ENCODE data around the gene MROH2B.

The MROH2B gene

GRCh38 chr5:41012318-41012717 lies 58.8 kb downstream of the MROH2B start:
- no peak for DNase-seq

DNA sequence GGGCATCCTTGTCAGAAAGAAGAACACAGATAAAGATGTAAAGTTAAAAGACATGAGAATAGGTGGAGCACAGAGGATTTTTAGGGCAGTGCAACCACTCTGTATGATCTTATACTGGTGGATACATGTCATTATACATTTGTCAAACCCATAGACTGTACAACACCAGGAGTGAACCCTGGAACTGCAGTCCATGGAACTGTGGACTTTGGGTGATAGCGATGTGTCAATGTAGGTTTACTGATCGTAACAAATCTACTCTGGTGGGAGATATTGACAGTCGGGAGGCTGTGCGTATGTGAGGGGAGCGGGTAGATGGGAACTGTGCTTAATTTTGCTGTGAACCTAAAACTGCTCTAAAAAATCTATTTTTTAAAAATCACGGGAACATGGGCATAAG lies 60.6 kb downstream of the MROH2B start:
- DNase-seq: no peak

DNA sequence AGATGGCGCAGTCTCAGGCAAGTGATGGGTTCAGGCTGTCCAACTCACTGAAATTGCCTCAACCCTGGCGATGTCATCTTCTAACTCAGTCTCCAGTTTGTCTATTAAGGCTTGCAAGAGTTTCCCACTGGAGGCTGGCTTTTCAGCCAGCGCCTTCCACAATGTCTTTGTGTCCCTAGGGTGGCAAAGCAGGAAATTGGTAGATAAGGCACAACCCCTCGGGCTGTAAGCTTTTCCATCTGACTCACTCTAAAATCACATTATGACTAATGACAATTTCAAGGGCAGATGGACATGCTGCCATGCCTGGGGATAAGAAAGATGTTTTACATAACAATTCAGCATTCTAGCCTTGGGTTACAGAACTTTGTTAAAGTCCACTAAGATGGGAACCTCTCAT lies 61.9 kb downstream of the MROH2B start:
- DNase-seq: no peak

DNA sequence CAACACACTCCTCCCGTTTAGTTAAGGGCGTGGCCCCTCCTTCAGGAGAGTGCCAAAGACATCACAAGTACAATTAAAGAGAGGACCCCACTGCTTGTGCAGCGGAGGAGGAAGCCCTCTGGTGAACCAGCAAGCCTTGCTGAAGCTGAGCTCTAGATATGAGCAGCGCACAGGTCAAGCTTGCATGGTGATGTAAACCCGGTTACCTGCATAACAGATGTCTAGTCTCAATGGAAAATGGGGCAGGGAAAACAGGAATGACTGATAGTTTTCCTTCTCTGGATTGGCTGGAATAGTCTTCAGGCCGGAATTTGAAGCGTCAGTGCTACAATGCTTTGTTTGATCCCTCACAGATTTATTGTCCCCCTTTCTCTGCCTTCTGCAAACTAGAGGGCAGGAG lies 66.2 kb downstream of the MROH2B start:
- DNase-seq: no peak

GRCh38 chr5:41003670-41004376 lies 67.3 kb downstream of the MROH2B start:
- no peak for DNase-seq

DNA sequence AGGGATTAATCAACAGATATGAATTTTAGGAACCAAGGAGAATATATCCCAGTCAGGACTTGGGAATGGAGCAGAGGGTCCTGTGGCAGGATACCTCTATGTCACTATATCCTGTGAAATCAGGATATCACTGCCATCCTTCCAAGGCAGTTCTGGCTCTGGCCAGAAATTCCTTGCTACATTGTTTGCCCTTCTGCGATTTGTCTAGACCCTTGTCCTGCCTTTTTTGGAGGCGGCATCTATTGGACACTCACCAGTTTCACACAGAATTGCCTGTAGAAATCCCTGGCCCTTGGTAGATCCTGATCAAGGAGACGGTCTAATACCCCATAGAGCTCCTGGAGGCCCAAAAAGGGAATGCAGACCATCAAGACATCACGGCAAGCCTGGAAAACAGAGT lies 71.2 kb downstream of the MROH2B start:
- no peak for DNase-seq

DNA sequence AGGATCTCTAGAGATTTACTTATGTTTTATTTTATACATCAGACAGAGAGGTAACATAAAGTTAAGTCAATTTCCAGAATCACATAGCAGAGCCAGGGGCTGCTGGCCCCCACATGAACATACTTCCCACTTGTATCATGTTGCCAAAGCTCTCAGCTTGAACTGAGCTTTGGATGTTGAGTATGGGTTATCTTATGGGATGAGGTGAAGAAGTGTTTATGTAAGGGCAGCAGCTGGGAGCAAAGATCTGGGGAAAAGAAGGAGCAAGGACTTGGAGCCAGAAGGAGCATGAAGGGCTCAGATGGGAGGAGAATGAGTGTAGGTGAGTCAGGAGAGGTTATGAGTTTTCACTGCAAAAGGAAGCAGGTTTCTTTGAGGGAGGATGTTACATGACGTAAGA lies 72.0 kb downstream of the MROH2B start:
- no peak for DNase-seq

DNA sequence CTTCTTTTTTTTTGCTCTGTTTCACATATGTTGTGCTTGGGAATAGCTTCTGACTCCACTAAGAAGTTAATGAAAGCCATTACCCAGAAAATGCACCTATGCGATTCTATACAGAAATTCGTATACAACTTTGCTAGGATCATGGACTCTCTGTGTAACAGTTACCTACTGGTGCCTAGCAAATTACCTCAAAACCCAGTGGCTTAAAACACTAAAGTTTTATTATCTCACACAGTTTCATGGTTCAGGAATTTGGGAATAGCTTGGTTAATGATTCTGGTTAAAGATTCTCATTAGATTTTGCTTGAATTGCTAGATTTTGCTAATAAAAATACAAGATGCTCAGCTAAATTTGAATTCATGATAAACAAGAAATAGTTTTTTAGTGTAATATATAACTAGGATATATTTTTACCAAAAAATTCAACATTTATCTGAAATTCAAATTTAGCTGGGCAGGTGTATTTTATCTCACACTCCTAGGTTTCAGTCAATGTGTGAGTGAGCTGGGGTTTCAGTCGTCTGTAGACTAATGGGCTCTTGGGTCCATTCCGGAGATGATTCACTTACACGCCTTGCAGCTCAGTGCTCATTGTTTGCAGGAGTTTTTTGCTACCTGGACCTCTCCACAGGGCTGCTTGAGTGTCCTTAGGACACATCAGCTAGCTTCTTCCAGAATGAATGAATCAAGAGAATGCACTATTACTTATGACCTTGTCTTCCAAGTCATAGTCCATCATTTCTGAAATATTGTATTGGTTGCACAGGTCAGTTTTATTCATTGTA lies 75.1 kb downstream of the MROH2B start:
- DNase-seq: no peak

DNA sequence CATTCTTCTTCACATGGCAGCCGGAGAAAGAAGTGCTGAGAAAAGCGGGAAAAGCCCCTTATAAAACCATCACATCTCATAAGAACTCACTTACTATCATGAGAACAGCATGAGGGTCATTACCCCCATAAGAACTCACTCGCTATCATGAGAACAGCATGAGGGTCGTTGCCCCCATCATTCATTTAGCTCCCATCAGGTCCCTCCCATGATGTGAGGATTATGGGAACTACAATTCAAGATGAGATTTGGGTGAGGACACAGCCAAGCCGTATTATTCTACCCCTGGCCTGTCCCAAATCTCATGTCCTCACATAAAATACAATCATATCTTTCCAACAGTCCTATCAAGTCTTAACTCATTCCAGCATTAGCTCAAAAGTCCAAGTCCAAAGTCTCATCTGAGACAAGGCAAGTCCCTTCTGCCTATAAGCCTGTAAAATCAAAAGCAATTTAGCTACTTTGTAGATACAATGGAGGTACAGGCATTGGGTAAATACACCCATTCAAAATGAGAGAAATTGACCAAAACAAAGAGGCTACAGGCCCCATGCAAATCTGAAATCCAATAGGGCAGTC lies 79.1 kb downstream of the MROH2B start:
- no peak for DNase-seq

- DNase-seq: no peak
Observed at GRCh38 chr5:40991168-40991980, 79.8 kb downstream of the MROH2B start.

- no peak for DNase-seq
Observed at GRCh38 chr5:40988746-40989510, 82.2 kb downstream of the MROH2B start.

- DNase-seq: no peak
Observed at GRCh38 chr5:40987349-40987748, 83.8 kb downstream of the MROH2B start.

DNA sequence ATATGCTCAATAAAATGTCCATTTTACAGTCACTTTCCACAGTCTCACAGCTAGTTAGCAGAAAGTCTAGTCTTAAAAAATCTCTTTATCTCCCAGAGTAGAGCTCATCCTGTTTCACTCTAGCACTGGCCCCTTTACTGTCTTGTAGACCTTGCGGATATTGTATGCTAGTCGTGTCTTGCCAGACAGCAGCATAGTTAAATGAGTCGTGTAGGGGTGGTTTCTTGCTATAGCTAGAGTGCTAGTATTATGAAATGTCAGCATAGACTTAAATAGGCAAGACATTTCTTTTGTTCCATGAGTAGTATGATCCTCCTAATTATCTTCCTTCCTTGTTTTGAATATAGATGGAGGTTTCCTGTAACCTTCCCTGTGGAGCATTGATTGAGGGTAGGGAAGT lies 84.5 kb downstream of the MROH2B start:
- DNase-seq: no peak

DNA sequence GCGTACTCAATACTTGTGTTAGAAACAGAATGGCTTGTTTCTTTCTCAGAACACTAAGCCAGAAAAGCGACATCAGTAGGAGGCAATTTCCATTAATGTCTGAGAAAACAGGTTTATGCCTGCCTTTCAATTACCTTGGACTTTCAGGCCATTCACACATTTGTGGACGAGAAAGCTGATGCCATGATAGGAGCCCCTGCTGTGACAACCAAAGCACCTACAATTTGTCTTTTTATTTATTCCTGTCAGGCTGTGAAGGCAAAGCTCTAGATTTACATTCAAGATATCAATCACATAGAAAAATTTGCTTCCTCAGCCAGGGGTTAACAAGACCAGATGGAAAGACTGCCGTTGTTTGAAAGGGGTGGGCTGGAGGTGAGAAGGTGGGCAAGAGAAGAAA lies 85.6 kb downstream of the MROH2B start:
- no peak for DNase-seq

DNA sequence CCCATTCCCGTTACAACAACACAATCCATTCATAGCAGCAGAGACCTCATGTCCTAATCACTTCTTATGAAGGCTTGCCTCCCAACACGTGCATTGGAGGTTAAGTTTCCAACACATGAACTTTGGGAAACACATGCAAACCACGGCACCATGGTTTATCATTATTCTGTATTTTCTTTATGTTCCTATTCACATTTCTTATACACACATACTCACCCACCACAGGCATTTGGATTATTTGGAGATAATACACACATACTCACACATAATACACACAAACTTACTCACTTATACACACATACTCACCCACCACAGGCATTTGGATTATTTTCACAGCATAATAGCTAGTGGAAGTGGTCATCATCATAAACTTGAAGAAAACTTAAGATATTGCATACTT lies 86.3 kb downstream of the MROH2B start:
- no peak for DNase-seq

GRCh38 chr5:40983781-40984180 lies 87.4 kb downstream of the MROH2B start:
- DNase-seq: no peak

DNA sequence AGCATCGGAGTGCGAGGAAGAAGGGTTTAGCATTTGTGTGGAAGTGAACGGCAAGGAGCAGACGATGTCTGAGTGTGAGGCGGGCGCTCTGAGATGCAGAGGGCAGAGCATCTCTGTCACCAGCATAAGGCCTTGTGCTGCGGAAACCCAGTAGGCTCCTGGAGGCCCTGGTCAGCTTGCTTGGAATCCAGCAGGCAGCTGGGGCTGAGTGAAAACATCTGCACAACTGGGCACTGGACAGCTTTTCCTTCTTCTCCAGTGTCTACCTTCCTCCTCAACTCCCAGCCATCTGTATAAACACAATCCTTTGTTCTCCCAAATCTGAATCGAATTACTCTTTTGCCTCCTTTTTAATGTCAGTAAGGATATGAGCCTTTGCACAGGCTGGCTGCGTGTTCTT lies 89.7 kb downstream of the MROH2B start:
- no peak for DNase-seq

GRCh38 chr5:40976836-40977235 lies 94.3 kb downstream of the MROH2B start:
- no peak for DNase-seq

DNA sequence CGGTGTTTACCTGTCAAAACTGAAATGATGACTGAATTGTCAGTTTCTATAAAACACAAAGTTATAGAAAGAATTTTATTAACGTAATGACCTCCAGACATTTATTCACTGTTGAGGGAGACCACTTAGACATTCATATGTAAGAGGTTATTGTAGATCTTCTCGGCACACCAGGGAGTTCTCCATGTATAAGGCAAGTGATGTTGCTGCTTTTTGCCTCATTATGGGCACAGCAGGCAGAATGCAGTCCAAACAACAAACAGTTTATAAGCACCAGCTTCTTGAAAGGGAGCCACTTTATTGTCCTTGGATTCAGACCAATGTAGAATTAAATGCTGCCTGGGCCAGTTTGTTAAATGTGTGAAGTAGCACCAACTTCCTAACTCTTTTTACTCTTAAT lies 95.1 kb downstream of the MROH2B start:
- DNase-seq: no peak

DNA sequence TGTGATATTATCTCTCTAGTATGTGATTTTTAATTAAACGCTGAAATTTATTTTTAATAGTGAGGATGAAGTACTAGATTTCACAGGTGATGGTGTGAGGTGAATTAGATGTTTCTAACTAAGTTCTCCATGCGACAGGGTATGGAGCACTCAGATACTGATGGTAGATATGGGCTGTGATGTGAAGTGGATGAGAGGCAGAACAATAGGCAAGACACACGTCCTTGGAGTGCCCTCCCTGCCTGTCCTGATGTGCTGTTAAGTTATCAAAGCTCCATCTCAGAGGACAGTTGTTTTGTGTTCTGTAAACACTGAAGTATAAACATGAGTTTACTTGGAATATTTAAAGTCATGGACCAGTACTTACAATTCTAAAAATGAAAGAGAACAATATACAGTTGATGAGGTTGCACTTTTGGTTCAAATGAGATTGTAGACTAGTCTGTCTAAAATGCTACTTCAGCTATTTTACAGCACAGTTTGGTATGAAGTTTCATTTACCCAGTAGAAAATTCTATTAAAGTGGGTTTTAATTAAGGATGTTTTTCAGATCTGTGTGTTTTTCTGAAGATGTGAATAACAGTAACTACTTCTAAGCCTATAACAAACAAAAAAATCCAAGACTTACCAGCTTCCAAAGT lies 97.7 kb downstream of the MROH2B start:
- no peak for DNase-seq

- no peak for DNase-seq
Observed at GRCh38 chr5:40972434-40972833, 98.7 kb downstream of the MROH2B start.

Data from NCI-H774 (cell line).